HCT116 (cell line): Measurements from ENCODE around the gene SELPLG.

Source experiments
- CEBPB ChIP-seq: IDR thresholded peaks from 2 replicates; pipeline ENCODE4 v1.6.1; 2012; ENCODE audit warnings: low read depth
- CTCF ChIP-seq, 3 experiments: fragments of 200-600 bp in 1 of 3; sonication (generic) in 1 of 3; IDR thresholded peaks in 2 of 3; conservative IDR thresholded peaks in 1 of 3; 2 replicates each; pipeline ENCODE4 v1.5.1; 2012 to 2017; ENCODE audit warnings: low read depth in 2 of 3, low read length in 2 of 3, antibody characterized with exemption in 1 of 3, borderline replicate concordance in 1 of 3, control low read depth in 1 of 3, mild to moderate bottlenecking in 1 of 3, mixed read lengths in 1 of 3, mixed run types in 1 of 3, moderate library complexity in 1 of 3; ENCODE audit not compliant: insufficient read depth in 1 of 3
- JUND ChIP-seq: IDR thresholded peaks from 2 replicates; pipeline ENCODE4 v1.6.1; 2012
- POLR2AphosphoS5 ChIP-seq: IDR thresholded peaks from 2 replicates; pipeline ENCODE4 v1.6.1; 2011; ENCODE audit warnings: mild to moderate bottlenecking, low read depth, low read length, moderate library complexity
- YY1 ChIP-seq: IDR thresholded peaks from 2 replicates; pipeline ENCODE4 v1.6.1; 2011; ENCODE audit warnings: low read length, low read depth, moderate library complexity, mild to moderate bottlenecking; ENCODE audit not compliant: insufficient replicate concordance; ENCODE audit errors: extremely low read depth
- TF ChIP-seq, protein P1 (sequence below): IDR thresholded peaks from 2 replicates; pipeline ENCODE4 v1.6.1; 2012

DNA sequence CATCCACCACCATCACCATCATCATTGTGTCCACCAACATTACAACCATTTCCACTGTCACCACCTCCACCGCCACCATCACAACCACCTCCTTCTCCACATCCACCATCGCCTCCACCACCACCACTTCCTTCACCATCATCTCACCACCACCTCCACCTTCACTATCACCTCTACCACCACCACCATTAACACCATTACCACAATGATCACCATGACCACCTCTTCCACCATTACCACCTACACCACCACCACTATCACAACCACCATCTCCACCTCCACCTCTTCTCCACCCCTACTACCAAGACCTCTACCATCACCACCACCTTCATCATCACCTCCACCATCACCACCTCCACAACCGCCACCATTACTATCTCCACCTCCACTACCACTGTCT, 54.9 kb downstream of the SELPLG start:
- TF ChIP-seq YY1: no peak
- TF ChIP-seq JUND: no peak
- no peak for TF ChIP-seq CTCF (IDR thresholded peaks at IDR 0.05 in 2 of 3, conservative IDR thresholded peaks at IDR 0.05 in 1 of 3; ENCODE audit: borderline replicate concordance in 1 of 3, insufficient read depth in 1 of 3, low read depth in 2 of 3, low read length in 2 of 3)
- TF ChIP-seq POLR2AphosphoS5: no peak
- TF ChIP-seq, protein P1, sequence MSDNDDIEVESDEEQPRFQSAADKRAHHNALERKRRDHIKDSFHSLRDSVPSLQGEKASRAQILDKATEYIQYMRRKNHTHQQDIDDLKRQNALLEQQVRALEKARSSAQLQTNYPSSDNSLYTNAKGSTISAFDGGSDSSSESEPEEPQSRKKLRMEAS: no peak
- no peak for TF ChIP-seq CEBPB
